ENCODE measurements around the gene IGF1R. TPM values are rescaled to one million over a fixed set of nuclear protein-coding genes. Genes with fewer than 3 reads are reported as not detected.

The IGF1R gene
- total RNA-seq, 1 experiment from 2014 or later, result 125 TPM

DNA sequence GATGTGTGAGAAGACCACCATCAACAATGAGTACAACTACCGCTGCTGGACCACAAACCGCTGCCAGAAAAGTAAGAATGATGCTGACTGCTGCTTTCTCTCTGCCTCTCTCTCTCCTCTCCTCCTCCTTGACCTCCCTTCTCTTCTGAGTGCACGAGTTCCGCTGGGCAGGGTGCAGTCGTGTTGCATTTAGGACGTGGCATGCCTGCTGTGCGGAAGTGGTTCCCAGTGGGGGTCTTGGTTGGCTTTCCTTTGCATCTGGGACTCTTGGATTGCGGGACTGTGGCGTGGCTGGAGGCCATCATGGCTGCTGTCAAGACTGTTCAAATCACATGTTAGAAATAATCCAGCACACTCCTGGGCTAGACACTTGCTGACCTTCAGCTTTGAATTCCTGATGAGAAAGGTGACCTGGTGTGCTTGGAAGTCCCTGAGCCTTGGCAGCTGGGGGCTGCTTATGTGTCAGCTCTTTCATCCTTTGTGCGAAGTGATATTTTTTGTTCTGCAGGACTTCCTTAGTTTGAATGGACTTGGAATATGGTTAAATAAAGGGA is 59.8 kb downstream of the IGF1R start (continued):
- TF ChIP-seq ZNF423 (CRISPR knock-in tag; IDR thresholded peaks at IDR 0.05) (no peak), ESRRA (CRISPR knock-in tag; IDR thresholded peaks at IDR 0.05; ENCODE audit: borderline replicate concordance) (no peak), ZNF263 (CRISPR knock-in tag; IDR thresholded peaks at IDR 0.05; ENCODE audit: low read depth) (no peak)
- TF ChIP-seq, protein P1, sequence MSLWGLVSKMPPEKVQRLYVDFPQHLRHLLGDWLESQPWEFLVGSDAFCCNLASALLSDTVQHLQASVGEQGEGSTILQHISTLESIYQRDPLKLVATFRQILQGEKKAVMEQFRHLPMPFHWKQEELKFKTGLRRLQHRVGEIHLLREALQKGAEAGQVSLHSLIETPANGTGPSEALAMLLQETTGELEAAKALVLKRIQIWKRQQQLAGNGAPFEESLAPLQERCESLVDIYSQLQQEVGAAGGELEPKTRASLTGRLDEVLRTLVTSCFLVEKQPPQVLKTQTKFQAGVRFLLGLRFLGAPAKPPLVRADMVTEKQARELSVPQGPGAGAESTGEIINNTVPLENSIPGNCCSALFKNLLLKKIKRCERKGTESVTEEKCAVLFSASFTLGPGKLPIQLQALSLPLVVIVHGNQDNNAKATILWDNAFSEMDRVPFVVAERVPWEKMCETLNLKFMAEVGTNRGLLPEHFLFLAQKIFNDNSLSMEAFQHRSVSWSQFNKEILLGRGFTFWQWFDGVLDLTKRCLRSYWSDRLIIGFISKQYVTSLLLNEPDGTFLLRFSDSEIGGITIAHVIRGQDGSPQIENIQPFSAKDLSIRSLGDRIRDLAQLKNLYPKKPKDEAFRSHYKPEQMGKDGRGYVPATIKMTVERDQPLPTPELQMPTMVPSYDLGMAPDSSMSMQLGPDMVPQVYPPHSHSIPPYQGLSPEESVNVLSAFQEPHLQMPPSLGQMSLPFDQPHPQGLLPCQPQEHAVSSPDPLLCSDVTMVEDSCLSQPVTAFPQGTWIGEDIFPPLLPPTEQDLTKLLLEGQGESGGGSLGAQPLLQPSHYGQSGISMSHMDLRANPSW (CRISPR knock-in tag; conservative IDR thresholded peaks at IDR 0.05; ENCODE audit: low read depth), result no peak

DNA sequence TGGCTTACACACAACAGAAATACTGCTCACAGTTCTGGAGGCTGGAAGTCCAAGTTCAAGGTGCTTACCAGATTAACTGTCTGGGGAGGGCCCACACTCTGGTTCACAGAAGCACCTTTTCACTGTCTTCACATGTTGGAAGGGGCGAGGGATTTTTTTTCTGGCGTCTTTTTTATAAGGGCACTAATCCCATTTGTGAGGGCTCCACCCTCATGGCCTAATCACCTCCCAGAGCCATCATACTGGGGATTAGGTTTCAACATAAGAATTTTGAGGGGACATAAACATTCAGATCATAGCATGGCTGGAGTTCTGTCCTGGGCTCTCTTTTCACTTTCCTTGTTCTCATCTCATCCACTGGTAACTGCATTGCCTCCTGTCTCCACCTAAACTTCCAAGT is 63.5 kb downstream of the IGF1R start:
- TF ChIP-seq, protein P2, sequence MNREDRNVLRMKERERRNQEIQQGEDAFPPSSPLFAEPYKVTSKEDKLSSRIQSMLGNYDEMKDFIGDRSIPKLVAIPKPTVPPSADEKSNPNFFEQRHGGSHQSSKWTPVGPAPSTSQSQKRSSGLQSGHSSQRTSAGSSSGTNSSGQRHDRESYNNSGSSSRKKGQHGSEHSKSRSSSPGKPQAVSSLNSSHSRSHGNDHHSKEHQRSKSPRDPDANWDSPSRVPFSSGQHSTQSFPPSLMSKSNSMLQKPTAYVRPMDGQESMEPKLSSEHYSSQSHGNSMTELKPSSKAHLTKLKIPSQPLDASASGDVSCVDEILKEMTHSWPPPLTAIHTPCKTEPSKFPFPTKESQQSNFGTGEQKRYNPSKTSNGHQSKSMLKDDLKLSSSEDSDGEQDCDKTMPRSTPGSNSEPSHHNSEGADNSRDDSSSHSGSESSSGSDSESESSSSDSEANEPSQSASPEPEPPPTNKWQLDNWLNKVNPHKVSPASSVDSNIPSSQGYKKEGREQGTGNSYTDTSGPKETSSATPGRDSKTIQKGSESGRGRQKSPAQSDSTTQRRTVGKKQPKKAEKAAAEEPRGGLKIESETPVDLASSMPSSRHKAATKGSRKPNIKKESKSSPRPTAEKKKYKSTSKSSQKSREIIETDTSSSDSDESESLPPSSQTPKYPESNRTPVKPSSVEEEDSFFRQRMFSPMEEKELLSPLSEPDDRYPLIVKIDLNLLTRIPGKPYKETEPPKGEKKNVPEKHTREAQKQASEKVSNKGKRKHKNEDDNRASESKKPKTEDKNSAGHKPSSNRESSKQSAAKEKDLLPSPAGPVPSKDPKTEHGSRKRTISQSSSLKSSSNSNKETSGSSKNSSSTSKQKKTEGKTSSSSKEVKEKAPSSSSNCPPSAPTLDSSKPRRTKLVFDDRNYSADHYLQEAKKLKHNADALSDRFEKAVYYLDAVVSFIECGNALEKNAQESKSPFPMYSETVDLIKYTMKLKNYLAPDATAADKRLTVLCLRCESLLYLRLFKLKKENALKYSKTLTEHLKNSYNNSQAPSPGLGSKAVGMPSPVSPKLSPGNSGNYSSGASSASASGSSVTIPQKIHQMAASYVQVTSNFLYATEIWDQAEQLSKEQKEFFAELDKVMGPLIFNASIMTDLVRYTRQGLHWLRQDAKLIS (CRISPR knock-in tag; IDR thresholded peaks at IDR 0.05; ENCODE audit: borderline replicate concordance), result no peak
- TF ChIP-seq, protein P3, sequence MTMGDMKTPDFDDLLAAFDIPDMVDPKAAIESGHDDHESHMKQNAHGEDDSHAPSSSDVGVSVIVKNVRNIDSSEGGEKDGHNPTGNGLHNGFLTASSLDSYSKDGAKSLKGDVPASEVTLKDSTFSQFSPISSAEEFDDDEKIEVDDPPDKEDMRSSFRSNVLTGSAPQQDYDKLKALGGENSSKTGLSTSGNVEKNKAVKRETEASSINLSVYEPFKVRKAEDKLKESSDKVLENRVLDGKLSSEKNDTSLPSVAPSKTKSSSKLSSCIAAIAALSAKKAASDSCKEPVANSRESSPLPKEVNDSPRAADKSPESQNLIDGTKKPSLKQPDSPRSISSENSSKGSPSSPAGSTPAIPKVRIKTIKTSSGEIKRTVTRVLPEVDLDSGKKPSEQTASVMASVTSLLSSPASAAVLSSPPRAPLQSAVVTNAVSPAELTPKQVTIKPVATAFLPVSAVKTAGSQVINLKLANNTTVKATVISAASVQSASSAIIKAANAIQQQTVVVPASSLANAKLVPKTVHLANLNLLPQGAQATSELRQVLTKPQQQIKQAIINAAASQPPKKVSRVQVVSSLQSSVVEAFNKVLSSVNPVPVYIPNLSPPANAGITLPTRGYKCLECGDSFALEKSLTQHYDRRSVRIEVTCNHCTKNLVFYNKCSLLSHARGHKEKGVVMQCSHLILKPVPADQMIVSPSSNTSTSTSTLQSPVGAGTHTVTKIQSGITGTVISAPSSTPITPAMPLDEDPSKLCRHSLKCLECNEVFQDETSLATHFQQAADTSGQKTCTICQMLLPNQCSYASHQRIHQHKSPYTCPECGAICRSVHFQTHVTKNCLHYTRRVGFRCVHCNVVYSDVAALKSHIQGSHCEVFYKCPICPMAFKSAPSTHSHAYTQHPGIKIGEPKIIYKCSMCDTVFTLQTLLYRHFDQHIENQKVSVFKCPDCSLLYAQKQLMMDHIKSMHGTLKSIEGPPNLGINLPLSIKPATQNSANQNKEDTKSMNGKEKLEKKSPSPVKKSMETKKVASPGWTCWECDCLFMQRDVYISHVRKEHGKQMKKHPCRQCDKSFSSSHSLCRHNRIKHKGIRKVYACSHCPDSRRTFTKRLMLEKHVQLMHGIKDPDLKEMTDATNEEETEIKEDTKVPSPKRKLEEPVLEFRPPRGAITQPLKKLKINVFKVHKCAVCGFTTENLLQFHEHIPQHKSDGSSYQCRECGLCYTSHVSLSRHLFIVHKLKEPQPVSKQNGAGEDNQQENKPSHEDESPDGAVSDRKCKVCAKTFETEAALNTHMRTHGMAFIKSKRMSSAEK (CRISPR knock-in tag; IDR thresholded peaks at IDR 0.05; ENCODE audit: borderline replicate concordance), result no peak
- no peak for TF ChIP-seq GRHL2 (CRISPR knock-in tag; IDR thresholded peaks at IDR 0.05; ENCODE audit: insufficient replicate concordance, severe bottlenecking)
- no peak for TF ChIP-seq EMX1 (CRISPR knock-in tag; IDR thresholded peaks at IDR 0.05)
- TF ChIP-seq, protein P4, sequence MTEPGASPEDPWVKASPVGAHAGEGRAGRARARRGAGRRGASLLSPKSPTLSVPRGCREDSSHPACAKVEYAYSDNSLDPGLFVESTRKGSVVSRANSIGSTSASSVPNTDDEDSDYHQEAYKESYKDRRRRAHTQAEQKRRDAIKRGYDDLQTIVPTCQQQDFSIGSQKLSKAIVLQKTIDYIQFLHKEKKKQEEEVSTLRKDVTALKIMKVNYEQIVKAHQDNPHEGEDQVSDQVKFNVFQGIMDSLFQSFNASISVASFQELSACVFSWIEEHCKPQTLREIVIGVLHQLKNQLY (CRISPR knock-in tag; IDR thresholded peaks at IDR 0.05), result no peak
- TF ChIP-seq ELF4 (CRISPR knock-in tag; IDR thresholded peaks at IDR 0.05; ENCODE audit: low read depth), result no peak
- TF ChIP-seq TEAD1 (CRISPR knock-in tag; IDR thresholded peaks at IDR 0.05), result no peak
- TF ChIP-seq, protein P5, sequence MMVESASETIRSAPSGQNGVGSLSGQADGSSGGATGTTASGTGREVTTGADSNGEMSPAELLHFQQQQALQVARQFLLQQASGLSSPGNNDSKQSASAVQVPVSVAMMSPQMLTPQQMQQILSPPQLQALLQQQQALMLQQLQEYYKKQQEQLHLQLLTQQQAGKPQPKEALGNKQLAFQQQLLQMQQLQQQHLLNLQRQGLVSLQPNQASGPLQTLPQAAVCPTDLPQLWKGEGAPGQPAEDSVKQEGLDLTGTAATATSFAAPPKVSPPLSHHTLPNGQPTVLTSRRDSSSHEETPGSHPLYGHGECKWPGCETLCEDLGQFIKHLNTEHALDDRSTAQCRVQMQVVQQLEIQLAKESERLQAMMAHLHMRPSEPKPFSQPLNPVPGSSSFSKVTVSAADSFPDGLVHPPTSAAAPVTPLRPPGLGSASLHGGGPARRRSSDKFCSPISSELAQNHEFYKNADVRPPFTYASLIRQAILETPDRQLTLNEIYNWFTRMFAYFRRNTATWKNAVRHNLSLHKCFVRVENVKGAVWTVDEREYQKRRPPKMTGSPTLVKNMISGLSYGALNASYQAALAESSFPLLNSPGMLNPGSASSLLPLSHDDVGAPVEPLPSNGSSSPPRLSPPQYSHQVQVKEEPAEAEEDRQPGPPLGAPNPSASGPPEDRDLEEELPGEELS (CRISPR knock-in tag; IDR thresholded peaks at IDR 0.05), result no peak
- no peak for TF ChIP-seq TP53 (CRISPR knock-in tag; IDR thresholded peaks at IDR 0.05)
- no peak for TF ChIP-seq ZNF416 (CRISPR knock-in tag; IDR thresholded peaks at IDR 0.05)
- peaks cover 11% of the 10 kb centered on the region for H3K9me3 Mint-ChIP-seq
- H3K27me3 Mint-ChIP-seq (ENCODE audit: low read depth), result no peaks in the 10 kb centered on the region
- no peak overlapping the region for H3K4me3 Mint-ChIP-seq
- H3K27ac Mint-ChIP-seq, result peak overlapping the region; percentile 86
- H3K4me1 Mint-ChIP-seq, result peaks cover 91% of the 10 kb centered on the region
- ChIA-PET POLR2A (no interaction called here), CTCF (interaction anchor here (0.9 kb wide), 1 partner anchor 52 kb away, joined by 3 read pairs; no protein-coding TSS in a partner anchor)
- H3K36me3 Mint-ChIP-seq, result peaks cover 31% of the 10 kb centered on the region
- DNase-seq (ENCODE audit: low spot score) (no peak), ATAC-seq (no peak)

Measured in WTC11 (cell line).